Measurements from ENCODE around the gene HACD1.
"Not testable (repeated sequence)": the region's sequence is repeated elsewhere in the genome, so short reads cannot be mapped to it uniquely, and the experiment has no call there.

HACD1 gene

GRCh38 chr10:17640331-17640816, 23.2 kb upstream of the HACD1 start:
- FAIRE-seq = no peak

DNA sequence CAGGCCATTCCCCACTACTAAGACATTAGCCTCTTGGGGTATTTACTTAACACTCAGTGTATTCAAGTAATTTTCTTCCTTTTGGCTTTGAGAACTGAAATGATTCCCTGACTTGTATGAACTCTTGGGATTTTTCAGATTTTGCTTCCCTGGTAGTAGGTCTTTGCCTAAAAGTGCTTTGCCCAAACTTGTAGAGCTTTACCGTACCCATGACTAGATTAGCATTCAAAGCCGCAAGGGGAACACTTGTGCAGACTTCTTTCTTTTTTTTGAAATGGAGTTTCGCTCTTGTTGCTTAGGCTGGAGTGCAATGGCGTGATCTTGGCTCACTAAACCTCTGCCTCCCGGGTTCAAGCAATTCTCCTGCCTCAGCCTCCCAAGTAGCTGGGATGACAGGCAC, 20.7 kb upstream of the HACD1 start:
- FAIRE-seq = no peak

DNA sequence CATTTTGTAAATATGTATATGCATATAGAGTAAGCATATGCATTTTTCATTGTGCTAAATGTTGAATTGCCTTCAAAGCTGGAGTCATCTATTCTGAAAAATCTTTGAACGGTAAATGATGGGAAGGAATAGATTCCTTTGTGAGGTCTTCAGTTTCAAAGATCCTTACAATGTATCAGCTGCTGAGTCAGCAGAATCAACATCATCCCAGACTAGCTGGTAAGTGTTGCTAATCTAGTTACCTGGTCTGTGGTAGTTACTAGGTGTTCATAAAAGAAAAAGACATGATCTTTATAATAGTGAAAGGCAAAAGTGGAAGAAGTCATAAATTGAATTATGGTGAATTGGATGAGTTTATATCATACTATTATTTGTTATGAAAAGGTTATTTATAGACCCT, 16.2 kb upstream of the HACD1 start:
- no peak for FAIRE-seq

- not testable (repeated sequence) for FAIRE-seq
Observed at GRCh38 chr10:17632590-17632989, 15.4 kb upstream of the HACD1 start.

DNA sequence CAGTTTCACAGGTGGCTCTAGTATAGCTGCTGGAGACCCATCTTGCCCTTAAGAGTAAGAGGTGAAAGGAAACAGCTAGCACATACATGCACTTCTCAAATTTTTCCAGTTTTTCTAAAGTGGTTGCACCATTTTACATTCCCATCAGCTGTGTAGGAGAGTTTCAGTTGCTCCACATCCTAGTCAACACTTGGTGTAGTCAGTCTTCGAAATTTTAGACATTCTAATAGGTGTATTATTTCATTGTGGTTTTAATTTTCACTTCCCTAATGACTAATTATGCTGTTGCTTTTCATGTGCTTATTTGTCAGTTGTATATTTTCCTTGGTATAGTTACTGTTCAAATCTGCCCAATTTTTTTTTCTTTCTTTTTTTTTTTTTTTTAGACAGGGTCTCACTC, 9.5 kb upstream of the HACD1 start:
- FAIRE-seq = no peak

DNA sequence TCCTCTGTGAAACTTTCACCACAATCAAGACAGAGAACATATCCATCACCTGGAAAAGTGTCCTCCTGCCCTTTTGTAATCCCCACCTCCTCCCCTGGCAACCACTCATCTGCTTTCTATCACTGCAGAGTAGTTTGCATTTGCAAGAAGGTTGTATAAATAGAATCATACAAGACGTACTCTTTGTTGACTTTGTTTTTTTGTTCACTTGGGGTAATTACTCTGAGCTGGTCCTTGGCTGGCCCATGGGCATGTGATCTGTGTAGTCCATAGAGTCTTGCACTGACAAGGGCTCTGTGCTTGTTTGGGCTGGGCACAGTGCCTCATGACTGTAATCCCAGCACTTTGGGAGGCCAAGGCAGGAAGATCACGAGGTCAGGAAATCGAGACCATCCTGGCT, 7.8 kb upstream of the HACD1 start:
- no peak for FAIRE-seq

GRCh38 chr10:17622061-17622460, 4.9 kb upstream of the HACD1 start:
- no peak for FAIRE-seq

DNA sequence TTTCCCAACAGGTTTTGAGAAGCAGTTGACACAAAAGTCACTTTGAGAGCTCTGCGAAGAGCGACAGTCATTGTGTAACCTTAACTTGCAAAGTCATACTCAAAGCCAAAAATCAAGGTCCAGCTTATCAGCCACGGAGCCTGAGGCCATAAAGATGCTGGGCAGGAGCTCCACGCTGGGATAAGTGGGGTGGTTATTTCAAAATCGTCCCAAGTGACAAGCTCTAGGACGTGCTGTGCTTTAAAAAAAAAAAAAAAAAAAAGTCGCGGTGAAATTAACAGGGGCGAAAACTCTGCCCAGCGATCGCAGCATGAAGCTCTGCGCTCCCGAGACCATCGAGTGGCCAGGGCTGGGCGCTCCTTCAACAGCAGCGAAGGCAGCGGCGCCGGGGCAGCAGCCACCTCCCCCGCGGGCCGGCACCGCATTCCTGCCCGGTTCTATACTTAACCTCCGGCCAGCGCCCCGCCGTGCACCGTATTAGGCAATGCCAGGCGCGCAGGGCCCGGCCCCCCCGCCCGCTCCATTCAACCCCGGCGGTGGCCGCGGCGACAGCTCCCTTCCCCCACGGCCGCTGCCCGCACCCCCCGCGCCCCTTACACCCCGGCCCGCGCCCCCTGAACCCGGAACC, 657 bp downstream of the HACD1 start:
- FAIRE-seq = no peak

DNA sequence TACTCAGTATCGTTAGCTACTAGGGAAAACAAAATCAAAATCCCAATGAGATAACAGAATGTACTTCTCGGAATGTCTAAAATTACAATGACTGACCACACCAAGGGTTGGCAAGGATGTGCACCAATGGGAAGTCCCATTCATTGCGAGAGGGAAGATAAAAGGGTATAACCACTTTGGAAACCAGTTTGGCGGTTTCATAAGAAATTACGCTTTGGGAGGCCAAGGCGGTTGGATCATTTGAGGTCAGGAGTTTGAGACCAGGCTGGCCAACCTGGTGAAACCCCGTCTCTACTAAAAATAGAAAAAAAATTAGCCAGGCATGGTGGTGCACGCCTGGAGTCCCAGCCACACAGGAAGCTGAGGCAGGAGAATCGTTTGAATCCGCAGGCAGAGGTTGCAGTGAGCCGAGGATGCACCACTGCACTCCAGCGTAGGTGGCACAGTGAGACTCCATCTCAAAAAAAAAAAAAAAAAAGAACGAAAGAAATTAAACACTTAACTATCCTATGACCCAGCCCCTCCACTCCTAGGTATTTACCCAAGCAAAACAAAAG, 7.6 kb downstream of the HACD1 start:
- FAIRE-seq = no peak

DNA sequence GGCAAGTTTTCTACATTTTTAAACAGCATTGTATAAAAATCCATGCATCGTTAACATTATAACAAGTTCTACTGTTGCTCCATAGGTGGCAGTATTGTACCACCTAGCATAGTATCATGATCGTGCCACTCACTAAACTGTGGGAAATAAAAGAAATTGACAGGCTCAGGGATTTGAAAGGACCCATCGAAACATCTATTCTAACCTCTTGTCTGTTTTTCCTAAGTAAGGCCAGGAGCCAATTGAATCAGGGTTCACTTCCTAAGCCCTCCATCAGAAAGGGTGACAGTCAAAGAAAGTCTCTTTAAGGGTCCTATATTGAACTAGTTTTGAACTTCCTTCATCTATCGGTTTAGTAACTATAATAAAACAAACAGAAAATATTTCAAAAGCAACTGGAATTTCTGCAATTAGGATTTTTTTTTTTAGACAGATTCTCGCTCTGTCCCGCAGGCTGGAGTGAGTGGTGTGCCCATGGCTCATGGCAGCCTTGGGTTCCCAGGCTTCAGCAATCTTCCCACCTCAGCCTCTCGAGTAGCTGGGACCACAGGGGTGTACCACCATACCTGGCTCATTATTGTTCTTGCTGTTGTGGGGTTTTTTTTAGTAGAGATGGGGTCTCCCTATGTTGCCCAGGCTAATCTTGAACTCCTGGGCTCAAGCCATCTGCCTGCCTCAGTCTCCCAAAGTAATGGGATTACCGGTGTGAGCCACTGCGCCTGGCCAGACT, 9.4 kb downstream of the HACD1 start:
- peak; percentile 95 for FAIRE-seq

GRCh38 chr10:17607060-17607459, 10.1 kb downstream of the HACD1 start:
- no peak for FAIRE-seq

DNA sequence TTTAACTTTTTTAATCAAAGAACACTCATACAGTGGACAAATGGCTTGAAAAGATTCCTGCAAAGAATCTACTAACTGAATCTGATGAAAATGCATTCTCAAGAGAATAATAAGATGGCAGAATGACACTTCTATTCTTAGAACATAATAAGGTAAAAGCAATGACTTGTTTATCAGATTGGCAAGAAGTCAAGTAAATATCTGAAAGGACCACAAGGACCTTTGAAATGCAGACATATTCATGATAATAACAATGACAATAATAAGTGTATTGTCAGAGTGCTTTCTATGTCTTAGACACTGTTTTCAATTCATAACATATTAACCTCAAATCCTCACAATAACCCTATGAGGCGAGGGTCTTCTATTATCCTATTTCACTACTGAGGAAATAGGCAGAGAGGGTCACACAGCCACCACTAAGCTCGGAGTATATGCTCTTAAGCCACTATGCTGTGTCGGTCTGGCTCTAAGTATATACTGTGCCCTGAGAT, 10.6 kb downstream of the HACD1 start:
- no peak for FAIRE-seq

DNA sequence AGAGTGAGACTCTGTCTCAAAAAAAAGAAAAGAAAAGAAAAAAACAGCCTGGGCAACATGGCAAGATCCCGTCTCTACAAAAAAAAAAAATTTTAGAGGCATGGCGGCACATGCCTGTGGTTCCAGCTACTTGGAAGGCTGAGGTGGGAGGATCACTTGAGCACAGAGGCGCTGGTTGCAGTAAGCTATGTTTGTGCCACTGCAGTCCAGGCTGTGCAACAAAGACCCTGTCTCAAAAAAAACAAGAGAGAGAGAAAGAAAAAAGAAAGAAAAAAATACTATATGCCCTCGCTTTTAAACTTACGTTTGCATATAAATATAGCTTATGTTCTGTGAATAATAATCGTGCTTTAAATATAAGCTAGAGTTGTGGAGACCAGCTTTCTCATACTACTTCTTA, 11.2 kb downstream of the HACD1 start:
- no peak for FAIRE-seq

DNA sequence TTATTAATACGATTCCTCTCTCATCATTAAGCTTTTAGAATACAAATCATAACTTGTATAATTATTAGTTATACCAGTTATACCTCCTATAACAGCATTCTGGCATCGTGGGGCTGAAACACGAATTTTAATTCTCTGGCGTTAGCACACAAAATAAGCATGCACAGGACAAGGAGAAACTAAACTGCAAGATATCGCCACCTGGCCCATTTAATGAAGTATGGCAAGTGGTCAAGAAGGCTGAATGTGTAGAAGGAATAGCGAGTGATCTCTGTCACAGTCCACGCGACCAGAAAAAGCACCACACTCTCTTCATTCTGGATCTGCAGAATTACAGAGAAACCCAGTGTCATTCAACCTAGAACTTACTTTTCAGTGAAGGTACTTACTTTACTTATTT, 18.1 kb downstream of the HACD1 start:
- FAIRE-seq = no peak

GRCh38 chr10:17597386-17597785, 19.8 kb downstream of the HACD1 start:
- FAIRE-seq = no peak

DNA sequence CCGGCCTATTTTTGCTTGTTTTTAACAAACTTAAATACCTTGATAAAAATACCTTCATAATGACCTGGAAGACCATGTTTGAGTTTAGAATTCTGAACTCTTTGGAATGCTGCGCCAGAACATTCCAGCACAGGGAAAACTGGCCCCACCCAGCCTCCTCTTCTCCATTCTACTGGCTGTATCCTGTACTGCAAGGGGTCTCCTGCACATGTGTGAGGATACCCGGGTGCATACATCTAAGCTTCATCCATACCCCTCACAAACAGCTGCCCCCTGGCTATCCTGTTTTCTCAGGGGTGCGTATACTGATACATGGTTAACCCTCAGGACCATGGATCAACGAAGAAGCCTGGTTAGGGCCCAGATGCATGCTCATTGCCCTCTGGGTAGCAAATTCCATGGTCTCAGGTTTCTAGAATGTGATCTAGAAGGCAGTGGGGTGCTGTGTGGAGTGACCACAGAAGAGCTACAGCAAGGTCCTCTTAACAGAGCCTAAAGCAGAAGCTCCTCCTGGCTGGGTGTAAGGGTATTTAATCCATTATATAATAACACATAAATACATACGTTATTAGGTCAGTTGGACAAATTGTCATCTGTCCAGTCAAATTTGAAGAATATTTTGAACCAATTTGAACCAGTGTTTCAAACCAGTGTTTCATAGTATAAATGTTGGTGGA, 26.1 kb downstream of the HACD1 start:
- no peak for FAIRE-seq

GRCh38 chr10:17589316-17589715, 27.9 kb downstream of the HACD1 start:
- not testable (repeated sequence) for FAIRE-seq

GRCh38 chr10:17588420-17588819, 28.8 kb downstream of the HACD1 start:
- no peak for FAIRE-seq

DNA sequence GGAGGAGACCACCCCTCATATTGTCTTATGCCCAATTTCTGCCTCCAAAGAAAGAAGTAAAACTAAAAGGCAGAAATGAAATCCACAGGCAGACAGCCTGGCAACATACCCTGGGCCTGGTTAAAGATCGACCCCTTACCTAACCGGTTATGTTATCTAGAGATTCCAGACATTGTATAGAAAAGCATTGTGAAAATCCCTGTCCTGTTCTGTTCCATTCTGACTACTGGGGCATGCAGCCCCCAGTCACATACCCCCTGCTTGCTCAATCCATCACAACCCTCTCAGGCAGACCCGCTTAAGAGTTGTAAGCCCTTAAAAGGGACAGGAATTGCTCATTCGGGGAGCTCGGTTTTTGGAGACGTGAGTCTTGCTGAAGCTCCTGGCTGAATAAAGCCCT, 29.9 kb downstream of the HACD1 start:
- FAIRE-seq = not testable (repeated sequence)

DNA sequence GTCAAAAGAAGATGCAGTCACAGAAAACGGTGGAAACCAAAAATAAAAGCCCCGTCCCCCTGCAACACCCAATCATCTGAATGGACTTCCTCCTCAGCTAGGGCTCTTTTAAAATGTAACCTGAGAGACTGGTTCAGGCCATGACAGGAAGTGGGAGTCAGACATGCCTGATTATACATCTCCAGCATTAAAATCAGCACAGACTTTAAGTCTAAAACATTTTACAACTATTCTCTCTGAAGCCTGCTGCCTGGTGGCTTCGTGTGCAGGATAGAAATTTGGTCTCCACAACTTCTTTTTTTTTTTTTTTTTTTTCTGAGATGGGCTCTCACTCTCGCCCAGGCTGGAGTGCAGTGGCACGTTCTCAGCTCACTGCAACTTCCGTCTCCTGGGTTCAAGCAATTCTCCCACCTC, 30.3 kb downstream of the HACD1 start:
- FAIRE-seq = no peak

- no peak for FAIRE-seq
Observed at GRCh38 chr10:17585016-17585415, 32.2 kb downstream of the HACD1 start.

GRCh38 chr10:17580885-17581284, 36.3 kb downstream of the HACD1 start:
- no peak for FAIRE-seq

DNA sequence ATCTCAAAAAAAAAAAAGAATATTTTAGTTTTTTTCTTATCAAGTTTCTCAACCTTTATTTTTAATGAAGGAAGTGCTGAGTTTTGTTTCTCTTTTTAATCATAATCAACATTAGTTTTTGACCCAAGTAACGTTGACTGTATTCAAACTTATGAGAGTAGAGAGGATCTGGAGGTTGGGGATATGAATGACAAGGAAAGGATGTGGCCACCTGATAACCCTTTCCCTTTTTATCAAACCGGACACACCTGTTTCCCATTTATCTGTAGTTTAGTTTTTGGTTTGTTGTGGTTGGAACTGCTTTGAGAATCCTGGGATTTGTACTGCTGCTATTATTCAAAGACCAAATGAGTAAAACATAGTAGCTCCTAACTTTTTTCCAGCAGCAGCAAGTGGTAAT, 38.6 kb downstream of the HACD1 start:
- FAIRE-seq = no peak

DNA sequence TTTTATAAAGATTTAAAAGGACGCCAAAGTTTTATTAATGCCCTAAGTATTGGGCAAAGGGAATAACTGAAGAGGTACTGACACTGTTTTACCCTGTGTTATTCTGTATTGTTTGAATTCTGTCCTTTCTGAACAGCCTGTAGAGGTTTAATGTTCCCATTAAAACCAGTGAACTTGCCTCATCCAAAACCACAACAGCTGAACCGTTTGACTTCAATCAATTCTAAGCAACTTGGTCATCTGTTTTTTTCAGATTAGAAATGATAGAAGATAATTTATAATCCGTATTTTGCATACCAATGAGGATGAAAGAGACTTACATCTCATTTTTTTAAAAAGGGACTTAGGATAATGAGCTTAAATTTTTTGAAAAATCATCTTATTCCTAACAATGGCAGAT, 40.4 kb downstream of the HACD1 start:
- no peak for FAIRE-seq

Data from A204.1 (cell line).